ENCODE data around the gene MAOB.
"Not testable (repeated sequence)": the region's sequence is repeated elsewhere in the genome, so short reads cannot be mapped to it uniquely, and the experiment has no call there.

MAOB gene

DNA sequence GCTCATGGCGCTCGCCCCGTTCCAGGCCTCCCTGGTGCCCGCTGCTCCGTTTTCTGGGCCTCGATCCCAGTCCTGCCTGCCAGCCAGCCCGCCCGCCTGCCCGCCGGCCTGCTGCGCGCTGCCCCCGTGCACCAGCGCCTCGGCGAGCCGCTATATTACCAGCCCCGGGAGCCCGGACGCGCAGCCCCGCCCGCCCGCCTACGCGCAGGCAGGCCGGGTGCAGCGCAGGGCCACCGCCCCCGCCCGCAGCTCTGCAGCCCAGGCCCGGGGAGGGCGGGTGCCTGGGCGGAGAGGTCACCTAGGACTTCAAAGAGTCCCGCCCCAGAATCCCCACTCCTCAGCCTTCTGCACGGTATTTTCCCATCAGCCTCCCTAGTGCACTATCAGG lies at the start of gene MAOB:
Gene MAOB (minus strand): TSS at position 157 of the 388 bp plus-strand sequence. CDS start 151 bp downstream, at position 6.
- no peak within 1 kb of the TSS for H3K4me3 Mint-ChIP-seq
- DNase-seq: no peak

DNA sequence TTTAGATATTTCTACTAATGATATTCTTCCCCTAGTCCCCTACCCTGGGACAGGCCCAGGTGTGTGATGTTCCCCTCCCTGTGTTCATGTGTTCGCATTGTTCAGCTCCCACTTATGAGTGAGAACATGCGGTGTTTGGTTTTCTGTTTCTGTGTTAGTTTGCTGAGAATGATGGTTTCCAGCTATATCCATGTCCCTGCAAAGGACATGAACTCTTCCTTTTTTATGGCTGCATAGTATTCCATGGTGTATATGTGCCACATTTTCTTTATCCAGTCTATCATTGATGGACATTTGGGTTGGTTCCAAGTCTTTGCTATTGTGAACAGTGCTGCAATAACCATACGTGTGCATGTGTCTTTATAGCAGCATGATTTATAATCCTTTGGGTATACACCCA lies 39.8 kb upstream of the MAOB start:
- ATAC-seq (replicated peaks); H3K36me3 Mint-ChIP-seq; H3K4me3 Mint-ChIP-seq; DNase-seq; H3K27ac Mint-ChIP-seq; H3K4me1 Mint-ChIP-seq: not testable (repeated sequence)
- peaks cover 0 to 30% of the 10 kb centered on the region in 2 donors for H3K27me3 Mint-ChIP-seq
- peaks cover 7 to 11% of the 10 kb centered on the region in 2 donors for H3K9me3 Mint-ChIP-seq

More for the DNA sequence above, at the start of gene MAOB:
- H3K36me3 Mint-ChIP-seq: no peaks in the 10 kb centered on the region
- H3K27me3 Mint-ChIP-seq: peaks cover 7 to 41% of the 10 kb centered on the region in 2 donors
- H3K27ac Mint-ChIP-seq: no peak within 1 kb of the TSS
- H3K9me3 Mint-ChIP-seq: no peaks in the 10 kb centered on the region
- ATAC-seq (replicated peaks): peak; percentile 39 to 73
- no peaks in the 10 kb centered on the region for H3K4me1 Mint-ChIP-seq

DNA sequence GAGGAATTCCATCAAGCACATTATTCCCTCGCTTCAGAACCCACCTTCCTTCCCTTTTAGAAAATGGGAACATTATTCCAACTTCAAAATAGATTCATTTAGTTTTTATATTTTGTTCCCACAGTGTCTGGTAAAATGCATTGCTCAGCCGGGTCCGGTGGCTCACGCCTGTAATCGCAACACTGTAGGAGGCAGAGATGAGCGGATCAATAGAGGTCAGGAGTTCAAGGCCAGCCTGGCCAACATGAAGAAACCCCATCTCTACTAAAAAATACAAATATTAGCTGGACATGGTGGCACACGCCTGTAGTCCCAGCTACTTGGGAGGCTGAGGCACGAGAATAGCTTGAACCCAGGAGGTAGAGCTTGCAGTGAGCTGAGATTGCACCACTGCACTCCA lies 28.5 kb upstream of the MAOB start:
- not testable (repeated sequence) for ATAC-seq (replicated peaks); H3K9me3 Mint-ChIP-seq; H3K27ac Mint-ChIP-seq

DNA sequence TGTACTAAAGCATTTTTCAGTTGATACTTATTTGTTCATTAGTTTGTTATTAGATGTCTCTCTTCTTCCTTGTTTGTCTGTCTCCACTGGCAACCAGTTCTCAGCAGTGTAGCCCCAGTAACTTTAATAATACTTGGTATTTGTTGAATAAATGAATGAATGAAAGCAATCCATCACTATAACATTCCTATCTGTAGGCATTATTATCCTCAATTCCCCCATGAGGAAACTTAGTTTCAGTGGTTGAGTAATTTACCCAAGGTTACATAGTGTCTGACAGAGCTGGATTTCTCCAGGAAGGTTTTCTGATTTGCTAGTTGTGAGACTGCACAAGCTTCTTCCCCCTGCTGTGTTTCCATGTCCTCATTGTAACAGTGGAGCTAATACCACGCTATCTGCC lies 27.8 kb upstream of the MAOB start:
- ATAC-seq (replicated peaks) (no peak), DNase-seq (no peak)
- no peaks in the 10 kb centered on the region for H3K36me3 Mint-ChIP-seq
- H3K9me3 Mint-ChIP-seq: peaks cover 0 to 2% of the 10 kb centered on the region in 2 donors
- no peak overlapping the region for H3K4me3 Mint-ChIP-seq
- H3K27ac Mint-ChIP-seq: no peak overlapping the region
- no peaks in the 10 kb centered on the region for H3K4me1 Mint-ChIP-seq
- peaks cover 0 to 12% of the 10 kb centered on the region in 2 donors for H3K27me3 Mint-ChIP-seq

More for the DNA sequence above, 28.5 kb upstream of the MAOB start:
- not testable (repeated sequence) for H3K4me1 Mint-ChIP-seq, H3K36me3 Mint-ChIP-seq, H3K4me3 Mint-ChIP-seq, DNase-seq
- peaks cover 0 to 10% of the 10 kb centered on the region in 2 donors for H3K27me3 Mint-ChIP-seq

DNA sequence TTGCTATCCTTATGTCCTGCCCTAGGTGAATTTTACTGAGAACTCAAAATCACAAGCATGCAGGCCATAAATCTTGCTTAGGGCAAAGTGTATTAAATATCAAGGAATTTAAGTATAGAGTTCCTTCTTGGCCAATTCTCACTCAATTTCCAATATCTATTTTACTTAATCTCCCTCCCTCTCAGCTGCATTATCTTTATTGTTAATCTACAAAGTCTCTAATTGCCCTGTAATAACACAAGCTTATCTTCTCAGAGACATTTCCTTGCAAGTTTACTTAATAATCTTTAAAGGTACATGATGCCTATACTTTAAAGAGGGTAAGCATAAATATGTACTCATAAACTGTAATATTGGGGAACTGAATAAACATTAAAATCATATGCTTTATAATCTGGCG lies 26.9 kb upstream of the MAOB start:
- H3K27me3 Mint-ChIP-seq: peaks cover 0 to 16% of the 10 kb centered on the region in 2 donors
- no peak for DNase-seq
- no peaks in the 10 kb centered on the region for H3K36me3 Mint-ChIP-seq
- H3K27ac Mint-ChIP-seq: no peak overlapping the region
- no peak overlapping the region for H3K4me3 Mint-ChIP-seq
- no peaks in the 10 kb centered on the region for H3K4me1 Mint-ChIP-seq
- ATAC-seq (replicated peaks): no peak
- H3K9me3 Mint-ChIP-seq: peaks cover 0 to 2% of the 10 kb centered on the region in 2 donors

DNA sequence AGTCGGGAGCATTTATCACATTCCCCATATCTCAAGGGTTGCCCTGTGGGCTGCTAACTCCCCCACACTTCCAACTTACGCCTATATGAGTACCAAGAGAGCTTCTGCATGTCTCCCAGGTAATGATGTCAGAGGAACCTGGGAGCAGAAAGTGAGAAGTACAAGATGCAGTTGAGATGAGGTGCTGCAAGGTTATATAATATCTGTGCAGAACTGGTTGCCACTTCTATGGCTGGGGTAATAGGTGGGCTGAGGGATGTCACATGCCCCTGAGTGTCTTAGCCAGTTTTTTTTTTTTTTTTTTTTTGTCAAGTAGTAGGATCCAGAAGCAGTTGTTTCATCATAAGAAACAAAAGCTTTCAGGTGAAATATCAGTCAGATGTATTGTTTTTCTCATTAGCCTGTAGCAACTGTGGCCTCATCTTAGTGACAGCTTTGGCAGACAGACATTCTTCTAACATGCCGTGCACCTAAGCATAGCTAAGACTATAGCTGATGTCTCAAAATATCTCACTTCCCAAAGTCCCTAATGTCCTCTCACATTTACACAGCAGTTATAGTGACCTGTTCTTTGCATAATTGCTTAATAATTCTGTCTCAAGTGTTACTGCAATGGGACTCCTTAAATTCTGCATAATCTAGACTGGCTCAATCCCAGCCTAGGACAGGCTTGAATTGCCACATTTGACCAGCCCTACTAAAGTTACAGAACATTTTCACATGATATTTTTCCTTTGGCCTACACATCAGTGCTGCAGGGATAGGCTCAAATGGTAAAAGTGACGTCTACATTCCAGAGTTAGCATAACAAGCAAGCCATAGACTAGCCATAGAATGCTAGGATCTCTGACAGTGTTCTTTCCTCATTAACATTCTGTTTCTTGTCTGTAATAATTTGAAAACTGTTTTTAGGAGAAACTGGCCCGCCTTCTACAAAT lies 17.9 kb upstream of the MAOB start:
- DNase-seq: no peak
- no peaks in the 10 kb centered on the region for H3K9me3 Mint-ChIP-seq
- H3K27me3 Mint-ChIP-seq: peaks cover 6 to 16% of the 10 kb centered on the region in 2 donors
- no peaks in the 10 kb centered on the region for H3K4me1 Mint-ChIP-seq
- ATAC-seq (replicated peaks): no peak
- H3K36me3 Mint-ChIP-seq: no peaks in the 10 kb centered on the region
- H3K4me3 Mint-ChIP-seq: no peak overlapping the region
- H3K27ac Mint-ChIP-seq: no peak overlapping the region

DNA sequence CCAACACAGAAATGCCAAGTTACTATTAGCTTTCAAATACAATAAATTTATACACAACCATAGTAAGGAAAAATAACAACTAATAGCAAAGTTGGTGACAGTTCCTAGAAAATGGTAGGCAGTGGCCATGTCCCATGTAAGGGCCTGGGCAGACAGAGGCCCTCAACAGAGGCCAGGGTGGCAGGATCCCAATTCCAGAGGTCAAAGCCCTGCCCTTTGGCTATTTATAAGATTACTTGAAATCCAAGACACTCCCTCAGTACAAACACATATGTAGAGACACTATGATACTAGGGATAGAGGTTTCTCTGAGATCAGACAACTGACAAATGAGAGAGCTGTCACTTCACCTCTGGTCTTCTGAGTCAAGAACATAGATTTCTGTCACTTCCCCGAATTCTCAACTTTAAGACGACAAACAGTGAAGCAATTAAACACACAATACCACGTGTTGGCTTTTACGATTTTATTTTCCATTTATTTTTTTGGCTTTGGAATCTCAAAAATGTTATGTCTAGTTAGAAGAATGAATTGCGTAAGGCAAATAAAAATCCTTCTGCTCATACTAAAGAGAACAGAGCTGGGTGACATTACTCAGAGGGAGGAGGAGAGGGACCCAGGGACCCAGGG lies 16.3 kb upstream of the MAOB start:
- Mint-ChIP-seq H3K4me3 (no peak overlapping the region), H3K9me3 (no peaks in the 10 kb centered on the region), H3K4me1 (no peaks in the 10 kb centered on the region), H3K27me3 (peaks cover 6 to 10% of the 10 kb centered on the region in 2 donors), H3K36me3 (no peaks in the 10 kb centered on the region), H3K27ac (no peak overlapping the region)
- ATAC-seq (replicated peaks) (no peak), DNase-seq (no peak)

DNA sequence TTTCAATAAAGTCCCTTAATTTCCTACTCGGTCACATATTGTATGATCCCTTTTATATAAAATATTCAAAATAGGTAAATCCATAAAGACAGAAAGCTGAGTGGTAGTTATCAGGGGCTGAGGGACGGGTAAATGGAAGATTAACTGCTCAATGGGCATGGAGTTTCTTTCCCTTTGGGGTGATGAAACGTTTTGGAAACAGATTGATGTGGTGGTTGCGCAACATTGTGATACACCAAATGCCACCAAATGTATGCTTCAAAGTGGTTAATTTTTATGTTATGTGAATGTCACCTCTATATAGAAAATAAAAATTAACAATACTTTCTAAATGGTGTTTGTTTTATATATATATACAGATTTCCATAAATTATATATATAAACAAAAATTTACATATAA lies 15.0 kb upstream of the MAOB start:
- H3K27ac Mint-ChIP-seq: no peak overlapping the region
- peaks cover 6 to 10% of the 10 kb centered on the region in 2 donors for H3K27me3 Mint-ChIP-seq
- DNase-seq (no peak), ATAC-seq (replicated peaks) (no peak)
- no peak overlapping the region for H3K4me3 Mint-ChIP-seq
- H3K36me3 Mint-ChIP-seq: no peaks in the 10 kb centered on the region
- no peaks in the 10 kb centered on the region for H3K9me3 Mint-ChIP-seq
- H3K4me1 Mint-ChIP-seq: peaks cover 0 to 2% of the 10 kb centered on the region in 2 donors

DNA sequence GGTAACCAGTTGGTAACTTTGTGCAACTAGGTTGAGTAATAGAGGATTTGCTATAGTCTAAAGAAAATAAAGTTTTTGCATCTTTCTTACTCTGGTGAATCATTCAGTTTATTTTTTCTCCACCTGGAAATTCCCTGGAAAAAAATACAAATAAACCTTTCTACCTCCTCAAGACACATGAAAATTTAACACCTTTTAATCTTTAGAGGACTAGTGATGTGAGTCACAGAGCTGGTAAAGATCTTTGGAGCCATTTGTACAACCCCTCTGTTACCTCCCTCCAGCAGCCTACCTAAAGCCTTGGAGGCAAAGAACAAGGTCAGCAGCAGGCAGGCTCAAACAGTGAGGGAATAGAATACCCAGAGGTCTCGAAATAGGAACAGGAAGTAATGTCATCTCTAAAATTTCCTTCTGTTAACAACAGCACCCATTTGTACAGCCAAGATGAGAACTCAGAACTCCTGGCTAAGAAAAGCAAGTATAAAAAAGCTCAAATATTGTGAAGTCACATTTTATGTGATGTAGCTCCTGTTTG lies 10.2 kb upstream of the MAOB start:
- H3K9me3 Mint-ChIP-seq: peaks cover 2 to 4% of the 10 kb centered on the region in 2 donors
- no peak overlapping the region for H3K27ac Mint-ChIP-seq
- no peaks in the 10 kb centered on the region for H3K36me3 Mint-ChIP-seq
- ATAC-seq (replicated peaks): no peak
- DNase-seq: no peak
- H3K27me3 Mint-ChIP-seq: peaks cover 0 to 5% of the 10 kb centered on the region in 2 donors
- peaks cover 0 to 2% of the 10 kb centered on the region in 2 donors for H3K4me1 Mint-ChIP-seq
- H3K4me3 Mint-ChIP-seq: no peak overlapping the region

DNA sequence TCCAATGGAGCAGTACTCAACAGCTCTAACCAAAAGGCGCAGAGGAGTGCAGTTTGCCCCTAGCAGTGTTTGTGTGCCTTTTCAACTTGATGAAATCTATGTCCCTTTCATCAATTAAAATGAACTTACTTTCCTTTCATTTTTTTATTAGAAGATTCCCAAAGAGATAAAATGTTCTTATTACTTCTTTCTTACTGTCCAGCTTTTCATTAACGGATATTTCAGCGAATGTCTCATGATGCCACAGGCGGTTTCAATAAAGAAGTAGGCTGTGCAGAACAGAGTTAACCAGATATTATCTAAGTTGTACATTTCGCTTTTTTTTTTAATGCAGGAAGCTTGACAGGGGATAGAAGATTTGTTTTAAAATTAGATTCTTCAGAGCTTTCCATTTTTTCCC lies 3.4 kb upstream of the MAOB start:
- Mint-ChIP-seq H3K27ac (no peak overlapping the region), H3K27me3 (peaks cover 0 to 22% of the 10 kb centered on the region in 2 donors), H3K9me3 (peaks cover 2 to 4% of the 10 kb centered on the region in 2 donors), H3K36me3 (no peaks in the 10 kb centered on the region), H3K4me3 (no peak overlapping the region), H3K4me1 (no peaks in the 10 kb centered on the region)
- ATAC-seq (replicated peaks): no peak
- no peak for DNase-seq

DNA sequence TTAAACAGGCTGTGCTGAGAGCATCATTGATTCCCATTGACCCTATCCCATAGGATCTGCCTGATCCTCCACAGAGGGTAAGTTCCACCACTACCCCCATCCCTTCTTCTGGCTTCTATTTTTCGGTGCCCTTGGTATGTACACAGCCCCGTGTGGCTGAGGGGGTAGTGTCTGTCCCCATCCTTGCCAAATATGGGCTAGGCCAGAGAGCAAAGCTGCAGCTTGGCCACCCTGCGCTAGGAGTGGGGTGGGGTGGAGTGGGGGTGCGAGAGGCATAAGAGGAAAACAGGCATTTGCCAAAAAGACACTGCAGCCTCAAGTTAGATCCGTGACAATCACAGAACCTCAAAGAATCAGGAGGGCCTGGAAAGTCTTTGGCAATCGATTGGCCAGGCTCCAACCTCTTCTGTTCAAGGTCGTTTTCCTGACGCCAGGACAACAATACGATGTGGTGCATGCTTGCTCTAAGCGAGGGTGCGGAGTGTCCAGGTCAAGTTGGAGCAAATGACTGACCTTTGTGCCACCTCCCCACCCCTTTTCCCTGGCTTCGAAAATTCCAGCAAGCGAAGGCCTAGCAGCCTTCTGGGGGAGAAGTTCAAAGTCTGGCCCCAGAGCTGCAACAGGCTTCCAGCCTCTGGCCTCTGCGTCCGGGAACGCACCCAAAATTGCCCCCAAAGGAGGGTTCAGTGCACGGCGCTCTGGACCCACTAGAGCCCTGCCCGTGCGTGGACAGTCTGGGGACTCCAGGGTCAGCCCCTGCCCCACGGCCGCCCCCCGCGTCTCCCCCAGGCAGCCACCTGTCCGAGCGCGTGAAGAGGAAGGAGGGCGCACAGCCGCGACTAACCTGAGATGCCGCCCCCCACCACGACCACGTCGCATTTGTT lies 598 bp downstream of the MAOB start:
- H3K36me3 Mint-ChIP-seq: no peaks in the 10 kb centered on the region
- H3K4me1 Mint-ChIP-seq: no peaks in the 10 kb centered on the region
- no peaks in the 10 kb centered on the region for H3K9me3 Mint-ChIP-seq
- ATAC-seq (replicated peaks) (no peak), DNase-seq (no peak)
- peaks cover 7 to 41% of the 10 kb centered on the region in 2 donors for H3K27me3 Mint-ChIP-seq
- no peak overlapping the region for H3K27ac Mint-ChIP-seq
- no peak overlapping the region for H3K4me3 Mint-ChIP-seq

DNA sequence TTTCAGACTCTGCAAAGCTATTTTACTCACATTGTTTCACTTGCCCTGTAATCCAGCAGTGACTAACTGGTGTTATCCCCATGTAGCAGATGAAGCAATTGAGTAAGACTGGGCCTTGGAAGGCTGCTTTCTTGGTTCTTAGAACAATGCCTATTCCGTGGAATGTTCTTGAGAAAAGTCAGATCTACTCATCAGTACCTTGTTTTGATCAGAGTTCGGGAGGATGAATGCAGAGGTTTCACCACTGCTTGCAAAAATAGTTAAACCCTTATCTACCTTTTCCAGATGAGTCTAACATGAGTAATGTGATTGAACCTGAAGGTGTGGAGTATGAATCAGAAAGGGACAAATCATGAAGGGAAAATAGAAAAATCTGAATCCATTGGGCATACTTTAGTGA lies 1.8 kb downstream of the MAOB start:
- H3K36me3 Mint-ChIP-seq: no peaks in the 10 kb centered on the region
- no peak overlapping the region for H3K4me3 Mint-ChIP-seq
- H3K4me1 Mint-ChIP-seq: no peaks in the 10 kb centered on the region
- peaks cover 7 to 41% of the 10 kb centered on the region in 2 donors for H3K27me3 Mint-ChIP-seq
- ATAC-seq (replicated peaks): no peak
- H3K9me3 Mint-ChIP-seq: no peaks in the 10 kb centered on the region
- no peak overlapping the region for H3K27ac Mint-ChIP-seq
- no peak for DNase-seq

DNA sequence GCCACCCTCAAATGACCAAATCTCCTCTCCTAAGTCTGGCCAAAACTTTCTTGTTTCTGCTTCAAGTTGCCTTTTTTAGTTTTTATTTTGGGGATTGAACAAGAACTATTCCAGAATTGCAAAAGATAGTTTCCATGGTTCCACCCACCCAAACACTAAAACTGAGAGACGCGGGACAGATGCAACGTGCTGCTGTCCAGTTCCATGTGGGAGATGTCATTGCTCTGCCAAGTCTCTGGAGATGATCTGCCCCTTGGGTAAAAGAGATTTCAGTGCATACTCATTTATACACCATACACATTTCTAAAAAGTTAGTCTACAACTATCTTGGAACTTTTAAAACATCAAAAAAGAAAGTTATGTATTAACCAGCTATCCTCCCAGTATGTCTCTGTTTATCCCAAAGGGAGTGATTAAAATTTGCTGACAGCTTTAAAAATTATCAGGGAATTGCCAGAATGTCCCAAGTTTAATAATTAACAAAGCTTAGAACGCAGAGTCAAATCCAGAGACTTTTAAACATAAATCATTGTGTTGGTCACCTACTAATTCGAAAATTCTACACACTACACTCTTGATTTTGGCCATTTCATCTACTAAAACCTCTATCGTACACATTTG lies 3.2 kb downstream of the MAOB start:
- Mint-ChIP-seq H3K4me1 (no peaks in the 10 kb centered on the region), H3K4me3 (no peak overlapping the region), H3K9me3 (no peaks in the 10 kb centered on the region), H3K36me3 (no peaks in the 10 kb centered on the region), H3K27ac (no peak overlapping the region), H3K27me3 (peaks cover 7 to 40% of the 10 kb centered on the region in 2 donors)
- DNase-seq (no peak), ATAC-seq (replicated peaks) (no peak)

Measured in stimulated activated naive B cell treated with anti-CD40 and anti-IgM and Interleukin-4, amounts not matched to agents 10 μg/mL and 1 μg/mL and 100 μg/mL, for 72 hours (primary cell).